Measurements from ENCODE around the gene DRG1. TPM values are rescaled to one million over a fixed set of nuclear protein-coding genes. Genes with fewer than 3 reads are reported as not detected.
"Not testable (repeated sequence)": the region's sequence is repeated elsewhere in the genome, so short reads cannot be mapped to it uniquely, and the experiment has no call there.

DRG1 gene
- polyA plus RNA-seq, 3 donors, result 77.8 to 82.8 (median 79.7) TPM

DNA sequence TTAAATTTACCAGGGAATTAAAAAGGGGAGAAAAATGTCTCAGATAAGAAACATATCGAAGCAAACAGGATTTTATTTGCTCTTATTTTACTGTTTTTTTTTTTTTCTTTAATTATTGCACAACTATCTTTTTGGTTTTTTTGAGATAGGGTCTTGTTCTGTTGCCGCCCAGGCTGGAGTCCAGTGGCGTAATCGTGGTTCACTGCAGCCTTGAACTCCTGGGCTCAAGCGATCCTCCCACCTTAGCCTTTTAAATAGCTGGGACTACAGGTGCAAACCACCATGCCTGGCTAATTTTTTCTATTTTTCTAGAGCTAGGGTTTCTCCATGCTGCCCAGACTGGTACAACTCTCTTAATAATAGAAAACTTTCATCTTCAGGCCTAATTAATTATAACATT, 32.5 kb downstream of the DRG1 start:
- DNase-seq, result no peak

DNA sequence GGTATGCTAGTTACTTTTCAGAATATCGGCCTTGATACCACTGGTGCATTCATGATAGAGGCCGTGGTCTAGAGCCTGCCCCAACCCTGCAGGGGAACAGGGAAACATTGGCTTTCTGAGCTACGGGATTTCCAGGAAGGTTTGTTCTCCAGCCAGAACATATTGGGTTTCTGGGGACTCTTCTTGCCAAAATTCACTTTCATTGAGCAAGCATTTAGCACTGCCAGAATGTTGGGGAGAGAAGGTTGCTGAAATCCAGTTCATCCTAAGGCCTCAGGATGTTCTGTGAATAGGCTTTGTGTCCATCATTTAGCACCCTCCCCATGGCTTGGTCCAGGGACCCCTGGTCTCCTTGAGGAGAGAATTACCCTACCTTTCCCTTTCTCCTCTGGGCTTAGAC, 36.7 kb downstream of the DRG1 start:
- no peak for DNase-seq

DNA sequence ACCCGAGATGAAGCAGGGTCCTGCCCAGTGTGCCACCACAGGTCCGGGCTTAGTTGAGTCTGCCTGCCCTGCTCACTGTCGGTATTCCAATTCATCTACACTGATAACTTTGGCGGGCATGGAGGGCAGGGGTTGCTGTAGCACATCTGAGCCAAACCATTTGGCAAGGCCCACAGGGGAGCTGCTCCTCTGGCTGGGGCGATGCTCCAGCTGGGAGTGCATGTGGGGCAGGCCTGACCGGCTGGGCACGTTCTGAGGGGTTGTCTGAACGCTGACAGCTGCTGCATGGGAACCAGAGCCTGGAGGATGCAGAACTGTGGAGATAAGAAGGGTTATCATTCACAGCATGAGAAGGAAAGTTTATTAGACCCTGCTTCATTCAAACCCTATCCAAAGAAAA, 40.4 kb downstream of the DRG1 start:
- no peak for DNase-seq

DNA sequence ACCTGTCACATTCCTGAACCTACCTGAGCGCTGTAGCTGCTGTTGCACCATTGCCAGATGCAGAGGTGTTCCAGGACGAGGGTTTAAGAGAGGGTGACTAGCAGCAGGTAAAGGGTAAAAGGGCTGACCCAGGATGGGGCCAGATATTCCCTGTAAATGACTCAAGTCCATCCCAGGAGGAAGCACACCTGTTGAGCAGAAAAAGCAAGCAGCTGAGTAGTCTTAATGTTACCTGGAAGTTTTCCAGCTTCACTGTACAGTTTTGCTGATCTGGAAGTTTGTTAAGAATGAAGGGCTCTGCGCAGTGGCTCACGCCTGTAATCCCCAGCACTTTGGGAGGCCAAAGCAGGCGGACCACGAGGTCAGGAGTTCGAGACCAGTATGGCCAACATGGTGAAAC, 41.3 kb downstream of the DRG1 start:
- no peak for DNase-seq

DNA sequence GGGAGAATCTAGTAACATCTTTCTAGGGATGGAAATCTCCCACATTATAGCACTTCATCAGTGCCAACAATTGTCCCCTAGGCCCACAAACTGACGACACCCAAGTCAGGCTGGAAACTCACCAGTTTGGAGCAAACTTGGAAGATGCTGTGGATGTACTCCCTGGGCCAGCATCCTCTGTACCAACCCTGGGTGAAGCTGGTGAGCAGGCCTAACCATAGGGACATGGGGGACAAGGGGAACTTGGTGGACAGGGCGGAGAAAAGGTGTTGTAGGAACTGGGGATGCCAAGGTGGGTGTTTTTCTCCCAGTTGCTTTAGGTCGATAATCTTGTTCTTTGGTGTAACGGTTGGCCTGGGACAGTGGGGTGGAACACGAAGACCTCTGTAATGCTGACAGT, 42.2 kb downstream of the DRG1 start:
- DNase-seq, result no peak

DNA sequence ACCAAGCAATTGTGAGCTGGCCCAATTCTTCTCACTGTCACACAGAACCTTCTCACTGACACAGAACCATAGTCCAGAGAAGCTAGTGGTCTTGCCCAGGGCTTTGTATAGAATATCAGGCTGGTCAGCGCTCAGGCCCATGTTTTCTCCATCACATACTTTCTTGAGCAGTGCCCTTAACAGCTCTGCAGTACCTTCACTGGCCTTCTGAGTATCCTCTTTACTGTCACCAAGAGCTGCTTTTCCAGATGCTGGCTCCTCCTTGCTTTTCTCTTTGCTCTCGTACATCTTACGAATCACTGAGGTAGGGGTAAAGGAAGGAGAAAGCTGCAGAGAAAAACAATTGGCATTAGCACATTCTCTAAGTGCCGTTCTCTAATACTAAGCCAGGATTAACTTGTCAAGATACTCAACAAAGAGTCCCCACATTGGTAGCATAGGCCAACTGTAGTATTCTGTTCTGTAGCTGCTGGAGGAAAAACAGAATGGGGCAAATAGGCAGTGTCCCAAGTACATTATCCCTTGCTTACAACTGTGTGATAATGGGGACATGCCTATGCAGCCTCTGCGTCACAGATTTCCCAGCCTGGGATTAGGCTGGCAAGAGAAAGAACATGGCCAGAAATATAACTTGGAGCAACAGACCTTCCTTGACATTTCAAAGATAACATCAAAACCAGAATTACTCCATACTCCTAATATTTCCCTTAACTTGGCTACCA, 43.5 kb downstream of the DRG1 start:
- no peak for DNase-seq

DNA sequence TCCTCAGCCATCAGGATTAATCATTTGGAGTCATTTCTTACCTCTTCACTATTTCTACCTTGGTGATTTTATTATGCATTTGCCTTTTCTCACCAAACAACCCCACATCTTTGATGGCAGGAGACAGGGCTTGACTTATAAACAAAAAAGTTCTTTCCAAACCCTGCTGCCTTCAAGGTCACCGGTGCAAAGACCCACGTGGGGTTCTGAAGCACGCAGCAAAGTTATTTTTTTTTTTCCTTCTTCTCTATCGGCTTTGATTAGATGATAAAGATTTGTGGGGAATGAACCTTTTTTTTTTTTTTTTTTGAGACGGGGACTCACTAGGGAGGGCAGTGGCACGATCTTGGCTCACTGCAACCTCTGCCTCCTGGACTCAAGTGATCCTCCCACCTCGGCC, 44.1 kb downstream of the DRG1 start:
- DNase-seq, result no peak

DNA sequence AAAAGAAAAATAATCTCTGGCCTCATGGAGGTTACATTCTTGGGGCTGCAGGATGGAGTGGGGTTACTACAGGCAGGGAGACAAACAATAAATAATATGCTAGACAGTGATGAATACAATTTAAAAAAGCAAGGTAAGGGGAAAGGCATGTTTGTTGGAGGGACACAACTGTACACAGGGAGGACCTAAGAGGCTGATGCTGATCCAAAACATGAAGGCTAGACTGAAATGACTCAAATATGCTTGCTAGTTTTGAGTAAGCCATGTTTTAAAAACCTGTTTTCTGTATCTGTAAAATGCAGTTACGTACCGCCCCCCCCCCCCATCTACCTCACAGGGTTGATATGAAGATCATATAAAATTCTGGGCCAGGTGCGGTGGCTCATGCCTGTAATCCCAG, 46.2 kb downstream of the DRG1 start:
- DNase-seq, result no peak

DNA sequence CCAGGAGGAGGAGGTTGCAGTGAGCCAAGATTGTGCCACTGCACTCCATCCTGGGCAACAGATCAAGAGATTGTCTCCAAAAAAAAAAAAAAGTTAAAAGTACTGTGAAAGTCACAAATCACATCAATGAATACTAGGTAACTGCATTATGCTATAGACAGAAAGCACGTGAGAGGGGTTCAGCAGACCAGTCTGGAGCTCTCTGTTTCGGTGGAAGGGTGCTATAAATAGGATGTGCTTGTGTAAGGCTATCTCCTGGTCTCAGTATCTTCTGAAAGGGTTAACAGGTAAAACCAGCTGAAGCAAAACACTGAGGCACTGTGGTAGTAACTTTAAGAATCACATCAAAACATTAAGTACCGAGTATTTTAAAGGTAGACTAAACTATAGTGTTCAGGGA, 46.8 kb downstream of the DRG1 start:
- no peak for DNase-seq

DNA sequence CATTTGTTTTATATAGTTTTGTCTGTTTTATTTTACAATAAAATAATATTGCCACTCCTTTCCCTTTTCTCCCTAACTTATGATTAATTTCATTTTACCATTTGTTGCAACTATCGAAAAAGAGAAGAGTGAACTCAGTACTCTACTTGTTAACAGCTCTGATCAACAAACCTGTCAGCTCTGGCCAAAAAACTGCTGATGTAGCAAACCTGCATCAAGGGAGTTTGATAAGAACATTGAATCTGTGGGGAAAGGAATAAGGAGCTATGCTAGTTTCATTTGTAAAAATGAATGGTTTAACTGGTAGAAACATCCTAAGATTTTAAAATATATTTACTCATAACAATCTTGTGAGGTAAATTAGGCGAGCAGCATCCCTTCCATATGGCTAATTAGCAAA, 47.4 kb downstream of the DRG1 start:
- no peak for DNase-seq

DNA sequence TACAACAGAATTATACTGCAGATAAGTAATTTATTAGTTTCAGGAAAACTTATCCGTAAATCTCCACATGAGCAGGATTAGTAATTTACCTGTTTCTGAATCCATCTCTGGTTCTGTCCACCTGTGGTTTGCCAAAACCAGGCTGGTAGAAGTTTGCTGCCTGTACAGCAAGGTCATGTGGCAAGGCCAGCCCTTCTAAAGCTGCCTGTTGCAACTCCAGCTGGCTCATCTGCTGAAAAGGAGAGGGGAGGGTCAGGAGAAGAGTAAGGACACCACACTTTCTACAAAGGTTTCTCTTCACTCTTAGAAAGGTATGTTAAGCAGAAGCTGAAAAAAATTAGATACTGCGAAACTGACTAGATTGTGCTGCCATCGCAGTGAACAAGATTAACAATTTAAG, 47.9 kb downstream of the DRG1 start:
- DNase-seq, result no peak

DNA sequence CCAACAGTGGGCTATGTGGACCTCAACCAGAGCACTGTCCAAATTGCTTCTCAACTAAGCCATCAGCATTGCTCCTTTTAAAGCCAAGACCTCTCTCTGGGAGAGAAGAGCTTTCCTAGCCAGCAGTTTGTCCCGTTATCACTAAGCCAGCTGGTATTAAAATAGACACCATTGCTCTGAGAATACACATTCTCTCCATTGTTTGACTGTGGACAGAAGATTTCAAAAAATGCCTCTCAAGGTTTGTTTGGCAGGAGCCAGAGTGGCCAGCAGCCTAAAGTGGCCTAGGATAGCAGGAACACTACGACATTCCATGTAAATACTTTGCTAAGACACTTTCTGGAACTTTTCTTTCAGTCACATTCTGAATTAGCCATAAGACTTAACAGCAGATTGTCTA, 49.0 kb downstream of the DRG1 start:
- DNase-seq, result no peak

DNA sequence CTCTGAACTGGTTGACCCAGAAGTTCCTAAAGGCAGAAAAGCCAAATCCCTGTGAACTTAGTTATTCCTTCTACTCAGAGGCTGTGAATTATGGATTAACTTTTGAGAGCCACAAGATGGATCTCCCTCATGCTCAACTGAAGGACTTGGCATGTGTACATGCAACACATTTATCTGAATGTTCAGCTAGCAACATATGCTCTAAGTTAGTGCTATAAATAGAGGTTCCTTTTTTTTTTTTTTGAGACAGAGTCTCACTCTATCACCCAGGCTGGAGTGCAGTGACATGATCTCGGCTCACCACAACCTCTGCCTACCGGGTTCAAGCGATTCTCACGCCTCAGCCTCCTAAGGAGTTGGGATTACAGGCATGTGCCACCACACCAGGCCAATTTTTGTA, 50.1 kb downstream of the DRG1 start:
- no peak for DNase-seq

DNA sequence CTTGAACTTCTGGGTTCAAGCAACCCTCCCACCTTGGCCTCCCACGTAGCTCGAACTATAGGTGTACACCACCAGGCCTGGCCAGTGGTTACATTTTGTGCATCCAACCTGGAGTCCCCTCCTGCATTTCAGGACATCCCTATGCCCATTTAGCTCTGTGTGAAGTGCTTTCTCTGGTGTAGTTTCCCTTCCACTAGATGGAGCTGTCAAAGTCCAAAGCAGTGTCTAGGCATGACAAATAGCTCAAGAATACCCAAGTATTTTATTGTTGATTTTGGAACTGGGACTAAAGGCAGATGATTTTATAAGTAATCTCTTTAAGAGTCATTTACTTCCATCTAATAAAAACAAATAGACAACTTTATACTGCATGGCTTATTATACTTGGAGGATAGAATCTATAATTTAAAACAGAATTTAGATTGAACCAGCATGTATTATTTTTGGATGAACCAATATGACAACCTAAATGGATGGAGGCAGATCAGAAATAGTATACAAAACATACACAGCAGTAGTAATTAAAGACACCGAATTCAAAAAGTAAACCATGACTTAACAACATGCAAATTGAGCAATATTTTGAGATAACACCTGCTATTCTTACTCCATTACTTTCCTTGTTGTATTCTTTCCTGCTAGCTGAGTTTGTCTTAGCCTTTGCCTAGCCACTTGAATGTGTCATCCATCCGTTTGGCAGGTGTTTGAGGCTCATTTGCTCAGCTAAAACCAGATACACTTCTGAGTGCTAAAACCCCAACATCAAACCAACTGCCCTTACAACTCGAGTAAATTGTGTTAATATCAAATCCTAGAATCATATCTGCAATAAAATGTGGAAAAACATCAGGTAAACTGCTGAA, 52.5 kb downstream of the DRG1 start:
- peak; percentile 9 for DNase-seq

DNA sequence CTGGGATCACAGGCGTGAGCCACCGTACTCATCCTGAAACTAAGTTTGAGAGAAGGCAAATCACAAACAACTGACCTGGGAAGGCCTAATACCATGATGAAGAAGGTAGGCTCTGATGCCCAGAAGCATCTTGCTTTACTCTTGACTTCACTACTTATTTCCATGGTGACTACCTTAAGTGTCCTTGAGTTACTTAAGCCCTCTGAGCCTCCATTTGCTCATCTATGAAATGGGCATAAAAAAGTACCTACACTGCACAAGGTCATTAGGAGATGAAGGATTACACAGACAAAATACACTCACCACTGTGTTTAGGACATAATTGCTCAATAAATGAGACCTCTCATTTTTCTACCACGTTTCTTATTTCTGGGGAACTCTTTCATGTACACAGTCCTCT, 62.3 kb downstream of the DRG1 start:
- DNase-seq, result no peak

DNA sequence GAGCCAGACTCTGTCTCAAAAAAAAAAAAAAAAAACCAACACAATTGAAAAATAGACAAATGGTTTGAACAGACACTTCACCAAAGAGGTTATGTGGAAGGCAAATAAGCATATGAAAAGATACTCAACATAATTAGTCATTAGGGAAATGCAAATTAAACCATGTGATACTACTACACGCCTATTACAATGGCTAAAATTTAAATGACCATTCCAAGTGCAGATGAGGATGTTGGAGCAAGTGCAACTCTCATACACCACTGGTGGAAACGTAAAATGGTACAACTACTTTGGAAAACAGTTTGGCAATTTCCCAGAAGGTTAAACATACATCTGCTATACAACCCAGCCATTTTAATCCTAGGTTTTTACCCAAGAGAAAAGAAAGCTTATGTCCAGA, 65.9 kb downstream of the DRG1 start:
- no peak for DNase-seq

DNA sequence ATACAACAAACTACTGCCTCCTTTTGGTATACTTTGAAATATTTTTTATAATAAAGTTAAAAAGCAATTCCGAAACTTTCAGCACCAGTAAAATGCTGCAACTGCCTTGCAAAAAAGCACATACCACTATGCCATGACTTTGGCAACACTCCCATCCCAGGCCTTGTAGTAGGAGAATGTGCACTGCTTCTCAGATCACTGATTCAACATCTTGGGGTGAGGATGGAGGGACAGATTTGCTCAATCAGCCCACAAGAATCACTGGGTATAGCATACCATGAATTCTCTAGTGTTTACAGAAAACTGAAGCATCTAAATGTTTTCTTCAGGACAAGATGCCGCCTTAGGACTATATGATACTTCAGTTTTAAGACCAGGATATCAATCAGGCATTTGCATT, 75.3 kb downstream of the DRG1 start:
- no peak for DNase-seq

DNA sequence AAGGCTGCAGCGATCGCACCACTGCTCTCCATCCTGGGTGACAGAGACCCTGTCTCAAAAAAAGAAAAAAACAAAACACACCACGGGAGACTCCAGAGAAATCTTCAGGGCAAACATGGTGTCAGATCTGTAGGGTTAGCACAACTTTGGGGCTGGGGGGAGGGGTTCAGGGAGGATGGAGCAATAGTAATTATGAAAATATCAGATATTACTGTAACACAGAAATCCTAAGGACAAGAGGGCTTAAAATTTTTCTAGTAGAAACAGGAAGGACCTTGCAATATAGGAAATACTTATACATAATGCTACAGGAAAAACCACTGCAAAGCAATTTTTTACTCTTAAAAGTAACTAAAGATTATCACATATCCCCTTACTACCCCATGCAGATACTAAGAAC, 76.4 kb downstream of the DRG1 start:
- DNase-seq, result no peak

DNA sequence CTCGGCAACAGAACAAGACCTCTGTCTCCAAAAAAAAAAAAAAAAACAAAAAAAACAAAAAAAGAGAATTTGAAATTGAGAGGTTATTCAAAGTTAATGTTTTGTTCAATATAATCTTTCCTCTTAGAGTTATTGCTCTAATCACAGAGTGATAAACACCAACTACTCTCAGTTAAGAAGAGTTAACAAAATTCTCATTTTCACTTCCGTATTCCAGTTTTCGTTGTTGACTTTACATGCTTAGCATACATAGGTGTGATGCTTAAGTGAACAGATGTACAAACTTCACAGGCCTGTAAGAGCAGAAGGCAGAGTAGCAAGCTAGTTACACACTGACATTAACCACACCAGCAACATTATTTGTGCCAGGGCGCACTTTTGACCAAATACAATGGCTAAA, 77.9 kb downstream of the DRG1 start:
- DNase-seq, result no peak

DNA sequence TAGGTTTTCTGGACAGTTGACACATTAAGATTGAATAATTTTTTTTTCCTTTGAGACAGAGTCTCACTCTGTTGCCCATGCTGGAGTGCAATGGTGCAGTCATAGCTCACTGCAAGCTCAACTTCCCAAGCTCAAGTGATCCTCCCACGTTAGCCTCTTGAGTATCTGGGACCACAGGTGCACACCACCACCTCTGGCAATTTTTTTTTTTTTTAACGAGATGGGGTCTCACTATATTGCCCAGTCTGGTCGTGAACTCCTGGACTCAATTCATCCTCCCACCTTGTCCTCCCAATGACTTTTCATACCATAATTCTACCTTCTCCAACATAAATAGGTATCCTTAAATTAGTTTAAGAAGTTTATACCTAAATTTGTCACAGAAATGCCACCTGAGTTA, 81.7 kb downstream of the DRG1 start:
- DNase-seq, result no peak

DNA sequence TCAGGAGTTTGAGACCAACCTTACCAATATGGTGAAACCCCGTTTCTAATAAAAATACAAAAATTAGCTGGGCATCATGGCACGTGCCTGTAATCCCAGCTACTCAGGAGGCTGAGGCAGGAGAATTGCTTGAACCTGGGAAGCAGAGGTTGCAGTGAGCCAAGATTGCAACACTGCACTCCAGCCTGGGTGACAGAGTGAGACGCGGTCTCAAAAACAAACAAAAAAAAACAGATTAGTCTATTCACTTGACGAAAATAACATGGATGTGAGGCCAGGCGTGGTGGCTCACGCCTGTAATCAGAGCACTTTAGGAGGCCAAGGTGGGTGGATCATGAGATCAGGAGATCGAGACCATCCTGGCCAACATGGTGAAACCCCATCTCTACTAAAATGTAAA, 83.1 kb downstream of the DRG1 start:
- not testable (repeated sequence) for DNase-seq
